Ovary (tissue), 9 donors: ENCODE results near the gene RALGAPB. TPM values are rescaled to one million over a fixed set of nuclear protein-coding genes. Genes with fewer than 3 reads are reported as not detected.

Experiments used
- DNase-seq, 5 donors: peaks; one replicate each; pipeline ENCODE4 v3.0.0-alpha.2; 2019 to 2020
- H3K27ac ChIP-seq, 2 donors: fragments of 200-600 bp; one replicate each; pipeline versions ENCODE4 v1.5.1 to v1.8.0; 2019 to 2022
- H3K27me3 ChIP-seq: fragments of 200-600 bp; one replicate; pipeline ENCODE4 v1.8.0; 2022
- H3K36me3 ChIP-seq: fragments of 200-600 bp; sonication (generic); one replicate; pipeline ENCODE4 v1.5.1; 2019
- H3K4me1 ChIP-seq: one replicate; pipeline ENCODE4 v1.8.1; 2013; ENCODE audit warnings: mild to moderate bottlenecking, moderate library complexity; ENCODE audit not compliant: insufficient read depth
- H3K4me3 ChIP-seq: fragments of 200-600 bp; sonication (generic); one replicate; pipeline ENCODE4 v1.5.1; 2017
- H3K9me3 ChIP-seq, 2 donors: fragments of 200-600 bp in 1 of 2; sonication (generic) in 1 of 2; one replicate each; pipeline versions ENCODE4 v1.5.1 to v1.8.1; 2013 to 2019; ENCODE audit warnings: mild to moderate bottlenecking in 1 of 2, moderate library complexity in 1 of 2
- EP300 ChIP-seq: sonication (generic); formaldehyde crosslinking; IDR thresholded peaks from one replicate; pipeline ENCODE4 v1.6.1; 2017; ENCODE audit warnings: antibody characterized with exemption
- POLR2A ChIP-seq: fragments of 450-650 bp; IDR thresholded peaks from one replicate; pipeline ENCODE4 v1.6.1; 2017; ENCODE audit warnings: antibody characterized with exemption, mild to moderate bottlenecking, moderate library complexity
- WGBS, 3 donors: extraction: QIAGEN DNeasy Blood & Tissue Kit in 1 of 3; methylation state at CpG; one replicate each; pipeline versions ENCODE4 v1.1.5 to v1.1.7; 2013 to 2017; 5-methylcytosine and 5-hydroxymethylcytosine counted together
- intact Hi-C, 4 donors: fragments of 100-400 bp; cut with DNase I; formaldehyde crosslinking; loops; one replicate each; pipeline versions ENCODE4 v1.11.0 to v1.15.1; 2022 to 2023
- polyA plus RNA-seq, 2 donors: library from polyadenylated mRNA; stranded (reverse); fragments of 200-250 nt in 1 of 2; fragments of 350-450 nt in 1 of 2; fragmentation: Illumina TruSeq in 1 of 2; extraction: RNeasy Lipid Tissue Mini Kit (QIAGEN cat#74804) in 1 of 2; gene quantifications; one replicate each; pipeline ENCODE4 v1.2.3, GENCODE V29; 2013 to 2014
- total RNA-seq, 7 donors: library from RNA; depleted of rRNA in 2 of 7; stranded (reverse); fragments of >200 nt in 2 of 7; fragmentation: NEBNext Ultra II Directional in 3 of 7; extraction: Animal tissue kit (Norgen Biotek cat#: 25700) in 3 of 7; gene quantifications; one replicate each; pipeline versions ENCODE4 v1.1.0 to v1.2.4, GENCODE V29; 2016 to 2023
- TF ChIP-seq, protein P1 (sequence below), 3 donors: fragments of 450-650 bp in 2 of 3; fragments of 200-600 bp in 1 of 3; IDR thresholded peaks; one replicate each; pipeline versions ENCODE4 v1.5.1 to v1.8.0; 2016 to 2022; ENCODE audit warnings: antibody characterized with exemption in 3 of 3, mild to moderate bottlenecking in 1 of 3
- donor health status: DM: no; HTN: no; CAD: no; lungs with moderate emphysema.
- donor health status: DM: no; HTN: no; CAD: no.
- donor health status: Bipolar disorder and iron deficiency.
- donor health status: DM: yes; HTN: yes; CAD: no.
- donor health status: DM: no; HTN: no; CAD: no.
- donor health status: DM: yes; HTN: yes; CAD: no.

The RALGAPB gene
- total and polyA plus RNA-seq, 9 donors = 10.4 to 41.3 (median 30.0) TPM

DNA sequence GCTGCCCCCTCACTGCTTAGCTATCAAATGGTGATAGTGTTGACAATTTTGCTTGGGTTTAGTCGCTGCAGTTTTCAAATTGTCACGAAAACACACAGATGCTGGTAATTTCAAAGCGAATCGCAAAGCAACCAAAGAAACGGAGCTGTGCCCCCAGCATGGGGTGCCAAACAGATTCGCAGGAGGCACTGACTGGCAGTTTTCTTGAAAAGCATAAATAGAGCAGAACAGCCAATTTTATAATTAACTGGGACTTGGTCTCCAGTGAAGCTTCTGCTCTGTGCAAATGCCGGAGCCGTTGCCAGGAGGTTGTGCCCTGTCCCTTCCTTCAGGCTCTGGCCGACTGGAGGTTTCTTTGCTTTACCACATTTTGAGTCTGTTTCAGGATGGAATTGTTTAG is 147.8 kb downstream of the RALGAPB start:
- TF ChIP-seq POLR2A = no peak
- TF ChIP-seq, protein P1, sequence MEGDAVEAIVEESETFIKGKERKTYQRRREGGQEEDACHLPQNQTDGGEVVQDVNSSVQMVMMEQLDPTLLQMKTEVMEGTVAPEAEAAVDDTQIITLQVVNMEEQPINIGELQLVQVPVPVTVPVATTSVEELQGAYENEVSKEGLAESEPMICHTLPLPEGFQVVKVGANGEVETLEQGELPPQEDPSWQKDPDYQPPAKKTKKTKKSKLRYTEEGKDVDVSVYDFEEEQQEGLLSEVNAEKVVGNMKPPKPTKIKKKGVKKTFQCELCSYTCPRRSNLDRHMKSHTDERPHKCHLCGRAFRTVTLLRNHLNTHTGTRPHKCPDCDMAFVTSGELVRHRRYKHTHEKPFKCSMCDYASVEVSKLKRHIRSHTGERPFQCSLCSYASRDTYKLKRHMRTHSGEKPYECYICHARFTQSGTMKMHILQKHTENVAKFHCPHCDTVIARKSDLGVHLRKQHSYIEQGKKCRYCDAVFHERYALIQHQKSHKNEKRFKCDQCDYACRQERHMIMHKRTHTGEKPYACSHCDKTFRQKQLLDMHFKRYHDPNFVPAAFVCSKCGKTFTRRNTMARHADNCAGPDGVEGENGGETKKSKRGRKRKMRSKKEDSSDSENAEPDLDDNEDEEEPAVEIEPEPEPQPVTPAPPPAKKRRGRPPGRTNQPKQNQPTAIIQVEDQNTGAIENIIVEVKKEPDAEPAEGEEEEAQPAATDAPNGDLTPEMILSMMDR (IDR thresholded peaks at IDR 0.05) = no peak
- TF ChIP-seq EP300 = no peak
- Histone ChIP-seq H3K9me3 (no peaks in the 10 kb centered on the region), H3K27ac (no peak overlapping the region), H3K4me1 (no peaks in the 10 kb centered on the region), H3K27me3 (no peaks in the 10 kb centered on the region), H3K4me3 (no peak overlapping the region), H3K36me3 (no peaks in the 10 kb centered on the region)
- intact Hi-C loops = loop anchor here in 1 of 4 donors (10.0 kb wide), 1 partner anchor 56 kb away; no protein-coding TSS in a partner anchor
- no peak for DNase-seq
- WGBS, 3 donors = 57 to 69% (median 66%) methylated on average over 9 of the region's 9 CpGs

DNA sequence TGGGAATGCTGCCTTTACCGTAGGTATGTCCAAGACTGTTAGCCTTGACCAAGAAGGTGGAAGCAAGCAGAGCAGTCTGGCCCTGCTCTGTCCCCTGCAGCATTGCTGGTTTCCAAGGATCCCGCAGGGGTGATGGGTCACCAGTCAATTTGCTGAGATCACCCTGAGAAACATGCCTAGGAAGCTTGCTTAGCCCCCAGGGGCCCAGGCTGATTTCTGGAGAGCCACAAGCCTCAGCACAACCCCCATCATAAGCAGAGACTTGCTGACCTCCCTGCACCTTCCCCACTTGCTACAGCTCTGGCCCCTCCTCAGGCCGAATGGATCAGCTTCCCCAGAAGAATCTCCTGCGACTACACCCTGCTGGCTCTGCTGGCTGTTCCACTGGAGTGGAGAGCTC is 150.4 kb downstream of the RALGAPB start:
- H3K27me3 ChIP-seq = no peaks in the 10 kb centered on the region
- no peak overlapping the region for H3K27ac ChIP-seq
- H3K4me1 ChIP-seq = no peaks in the 10 kb centered on the region
- no peaks in the 10 kb centered on the region for H3K36me3 ChIP-seq
- H3K9me3 ChIP-seq = no peaks in the 10 kb centered on the region
- intact Hi-C loops = loop anchor here in 1 of 4 donors (10.0 kb wide), 1 partner anchor 58 kb away; no protein-coding TSS in a partner anchor
- TF ChIP-seq EP300 (no peak), POLR2A (no peak)
- TF ChIP-seq, protein P1 (IDR thresholded peaks at IDR 0.05) = no peak
- no peak overlapping the region for H3K4me3 ChIP-seq
- WGBS, 3 donors = 38 to 57% (median 40%) methylated on average over 4 of the region's 4 CpGs
- DNase-seq = no peak

DNA sequence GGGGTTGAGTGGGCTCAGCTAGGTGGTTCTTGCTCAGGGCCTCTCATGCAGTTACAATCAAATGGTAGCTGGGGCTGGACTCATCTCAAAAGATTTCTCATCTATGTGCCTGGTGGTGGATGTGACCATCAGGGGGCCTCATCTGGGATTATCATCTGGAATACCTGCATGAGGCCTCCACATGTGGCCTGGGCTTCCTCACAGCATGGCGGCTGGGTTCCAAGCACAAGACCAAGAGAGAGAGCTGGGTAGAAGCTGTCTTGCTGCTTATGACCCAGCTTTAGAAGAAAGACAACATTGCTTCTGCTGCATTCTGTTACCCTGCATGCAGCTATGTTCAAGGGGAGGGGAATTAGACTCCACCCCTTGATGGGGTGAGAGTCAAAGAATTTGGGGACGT is 151.4 kb downstream of the RALGAPB start:
- Histone ChIP-seq H3K4me3 (no peak overlapping the region), H3K9me3 (no peaks in the 10 kb centered on the region), H3K27me3 (no peaks in the 10 kb centered on the region), H3K27ac (no peak overlapping the region), H3K4me1 (no peaks in the 10 kb centered on the region), H3K36me3 (no peaks in the 10 kb centered on the region)
- DNase-seq = no peak
- 75 to 84% (median 77%) methylated on average over 2 of the region's 2 CpGs for WGBS, 3 donors
- intact Hi-C loops = loop anchor here in 1 of 4 donors (10.0 kb wide), 1 partner anchor 59 kb away; no protein-coding TSS in a partner anchor
- TF ChIP-seq EP300 = no peak
- no peak for TF ChIP-seq POLR2A
- TF ChIP-seq, protein P1 (IDR thresholded peaks at IDR 0.05) = no peak

DNA sequence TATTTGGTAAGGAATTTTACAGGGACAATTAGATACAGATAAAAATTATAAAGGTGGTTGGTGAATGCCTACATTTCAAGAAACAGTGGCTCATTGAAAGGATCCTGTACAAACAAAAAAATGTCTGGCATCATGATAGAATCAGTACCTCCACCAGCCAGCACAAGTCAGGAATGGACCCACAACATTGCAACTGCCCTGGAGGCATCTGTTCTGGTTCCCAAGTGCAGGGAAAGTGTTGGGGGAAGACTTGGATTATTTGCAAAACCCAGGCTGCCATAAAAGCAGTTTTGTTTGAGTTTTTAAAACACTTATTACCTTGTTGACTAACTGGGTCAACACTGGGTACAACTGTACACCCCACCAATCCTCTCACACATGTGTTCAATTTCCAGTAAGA is 153.3 kb downstream of the RALGAPB start:
- H3K27me3 ChIP-seq = no peaks in the 10 kb centered on the region
- intact Hi-C loops = loop anchor here in 1 of 4 donors (10.0 kb wide), 1 partner anchor 61 kb away; no protein-coding TSS in a partner anchor
- TF ChIP-seq, protein P1 (IDR thresholded peaks at IDR 0.05) = no peak
- TF ChIP-seq POLR2A = no peak
- TF ChIP-seq EP300 = no peak
- H3K9me3 ChIP-seq = no peaks in the 10 kb centered on the region
- no peak for DNase-seq
- H3K4me3 ChIP-seq = no peak overlapping the region
- H3K4me1 ChIP-seq = no peaks in the 10 kb centered on the region
- no peak overlapping the region for H3K27ac ChIP-seq
- no peaks in the 10 kb centered on the region for H3K36me3 ChIP-seq
